GM19397 (cell line): ENCODE data around the gene CYTH4.
A peak's percentile ranks its signal among the peaks of the same experiment; 100 is the strongest.
"Not testable (repeated sequence)": the region's sequence is repeated elsewhere in the genome, so short reads cannot be mapped to it uniquely, and the experiment has no call there.

Experiments
- ATAC-seq: cut with Tn5 transposase; IDR thresholded peaks from one replicate; pipeline ENCODE4 v1.9.1; 2021; ENCODE audit warnings: mild to moderate bottlenecking, moderate library complexity; ENCODE audit not compliant: unreplicated experiment

Gene CYTH4

DNA sequence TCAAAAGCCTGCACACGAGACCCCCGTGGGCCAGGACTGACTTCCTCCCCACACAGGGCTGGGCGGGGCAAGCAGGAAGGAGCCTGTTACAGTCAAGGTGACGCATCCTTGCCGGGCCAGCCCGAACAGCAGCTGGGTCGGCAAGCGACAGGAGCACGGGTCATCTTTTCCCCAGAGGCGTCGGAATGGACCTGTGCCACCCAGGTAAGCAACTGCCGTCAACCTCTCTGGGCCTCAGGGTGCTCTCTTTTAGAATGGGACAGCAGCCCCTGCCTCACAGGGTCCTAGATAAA lies at the start of gene CYTH4:
TSS of gene CYTH4 (plus strand) at position 124 of the 293 bp plus-strand sequence. CDS start at position 186, 62 bp downstream.
- no peak for ATAC-seq

GRCh38 chr22:37233371-37233750 lies 48.9 kb upstream of the CYTH4 start:
- ATAC-seq, result not testable (repeated sequence)

- ATAC-seq, result no peak
Observed at GRCh38 chr22:37233751-37234631, 48.3 kb upstream of the CYTH4 start.

- no peak for ATAC-seq
Observed at GRCh38 chr22:37234736-37235711, 47.3 kb upstream of the CYTH4 start.

- ATAC-seq, result no peak
Observed at GRCh38 chr22:37235897-37236607, 46.3 kb upstream of the CYTH4 start.

GRCh38 chr22:37237371-37238268 lies 44.7 kb upstream of the CYTH4 start:
- ATAC-seq, result no peak

DNA sequence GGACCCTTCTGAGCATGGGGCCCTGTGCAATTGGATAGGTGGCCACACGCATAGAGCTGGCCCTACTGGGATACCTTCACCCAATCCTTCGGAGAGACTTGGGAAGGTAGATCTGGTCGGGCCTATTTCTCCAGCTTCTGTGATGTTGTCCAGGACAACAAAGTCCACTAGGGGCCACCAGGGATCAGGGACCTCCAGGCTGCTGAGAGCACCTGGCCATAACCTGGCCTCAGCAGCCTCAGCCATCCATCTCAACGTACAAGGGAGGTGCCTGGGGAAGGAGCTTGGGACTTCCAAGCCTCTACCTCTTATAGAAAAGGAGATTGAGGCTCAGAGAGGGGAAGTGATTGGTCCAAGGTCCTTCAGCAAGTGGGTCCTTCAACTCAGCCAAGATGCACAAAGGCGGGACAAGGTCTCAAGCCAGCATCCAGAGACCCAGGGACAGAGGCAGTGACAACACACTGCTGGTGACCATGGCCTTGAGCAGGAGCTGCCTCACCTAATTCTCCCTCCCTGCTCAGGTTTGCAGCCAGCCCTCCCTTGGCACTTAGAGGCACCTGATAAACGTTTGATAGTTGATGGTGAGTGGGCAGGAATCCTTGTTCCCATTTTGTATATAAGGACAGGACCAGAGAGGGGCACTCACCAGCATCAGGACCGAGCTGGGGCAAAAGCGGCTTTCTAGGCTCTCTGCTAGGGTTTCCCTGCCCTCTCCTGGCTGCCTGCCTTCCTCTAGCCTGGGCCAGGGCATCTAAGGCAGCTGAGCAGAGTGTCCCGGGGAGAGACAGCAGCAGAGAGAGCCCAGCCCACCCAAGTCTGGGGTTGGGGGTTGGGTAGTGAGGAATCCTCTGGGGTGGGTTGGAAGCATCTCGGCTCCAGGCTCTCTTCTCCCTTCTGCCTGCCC lies 42.7 kb upstream of the CYTH4 start:
- ATAC-seq, result no peak

GRCh38 chr22:37240240-37240940 lies 41.9 kb upstream of the CYTH4 start:
- ATAC-seq, result no peak

DNA sequence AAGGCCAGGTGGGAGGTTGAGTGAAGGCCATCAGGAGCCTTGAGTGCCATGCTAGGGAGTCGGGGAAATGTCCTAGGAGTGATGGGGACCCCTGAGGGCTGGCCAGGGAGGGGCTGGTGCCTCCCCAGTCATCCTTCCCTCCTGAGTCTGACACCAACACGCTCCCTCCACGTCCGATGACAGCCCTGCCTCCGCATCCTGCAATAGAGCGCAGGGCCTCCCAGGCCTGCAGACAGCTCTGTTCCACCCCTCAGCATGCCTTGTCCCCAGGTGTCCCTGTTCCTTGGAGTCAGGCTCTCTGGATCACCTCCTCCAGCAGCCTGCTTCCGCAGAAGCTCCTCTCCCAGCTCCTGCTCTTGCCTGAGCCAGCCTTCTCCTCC lies 41.4 kb upstream of the CYTH4 start:
- ATAC-seq, result no peak

DNA sequence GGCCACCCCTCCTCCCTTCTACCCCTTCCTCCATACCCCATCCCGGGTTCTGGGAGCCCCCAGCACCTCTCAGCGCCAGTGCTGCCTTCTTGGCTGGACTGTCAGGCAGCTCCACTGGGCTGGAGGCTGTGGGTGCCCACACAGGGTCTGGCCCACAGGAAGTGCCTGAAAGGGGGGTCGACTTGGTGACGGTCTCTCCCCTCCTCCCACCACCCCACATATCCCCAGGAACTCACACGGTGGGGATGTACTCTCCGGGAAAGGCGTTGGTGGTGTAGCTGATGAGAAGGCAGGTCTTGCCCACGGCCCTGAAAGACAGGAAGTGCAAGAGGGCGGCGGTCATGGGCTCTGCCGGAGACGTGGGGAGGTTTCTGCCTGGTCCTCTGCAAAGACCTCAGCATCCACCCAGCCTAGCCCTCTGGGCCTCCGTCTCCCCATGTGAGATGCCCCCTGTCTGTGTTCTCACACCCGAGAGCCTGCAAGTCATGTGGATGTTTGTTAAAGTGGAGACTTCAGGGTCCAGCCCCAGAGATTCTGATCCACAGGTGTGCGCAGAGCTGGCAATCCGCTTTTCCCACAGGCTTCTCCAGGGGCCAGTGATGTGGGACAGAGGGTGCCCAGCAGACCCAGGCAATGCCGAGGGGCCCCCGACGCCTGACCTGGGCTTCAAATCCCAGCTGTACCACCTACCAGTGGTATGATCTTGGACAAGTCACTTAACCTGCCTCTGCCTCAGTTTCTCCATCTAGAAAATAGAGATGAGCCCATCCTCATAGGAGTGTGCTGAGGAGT lies 40.8 kb upstream of the CYTH4 start:
- no peak for ATAC-seq

DNA sequence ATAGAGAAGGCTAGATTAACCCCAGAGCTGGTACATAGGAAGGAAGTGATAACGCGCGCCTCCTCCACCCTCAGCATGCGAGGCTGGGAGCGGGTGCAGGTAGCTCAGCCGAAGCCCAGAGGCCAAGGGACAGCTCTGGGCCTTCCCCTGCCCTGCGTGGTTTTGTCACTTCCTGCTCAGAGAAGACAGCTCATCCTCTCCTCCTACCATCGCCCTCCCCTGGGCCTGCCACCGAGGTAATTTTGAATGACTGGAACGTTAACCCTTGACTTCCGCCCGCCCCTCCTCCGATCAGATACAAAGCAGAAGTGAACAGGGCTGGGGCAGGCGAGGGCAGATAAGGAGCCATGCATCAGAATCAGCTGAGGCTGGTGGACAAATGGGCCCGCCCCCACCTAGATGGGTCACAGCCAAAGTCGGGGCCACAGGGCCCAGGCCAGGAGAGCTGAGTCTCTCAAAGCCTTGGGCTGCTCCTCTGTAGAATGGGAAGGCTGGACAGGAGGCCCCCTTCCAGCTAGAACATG lies 39.9 kb upstream of the CYTH4 start:
- ATAC-seq, result peak; percentile 50

DNA sequence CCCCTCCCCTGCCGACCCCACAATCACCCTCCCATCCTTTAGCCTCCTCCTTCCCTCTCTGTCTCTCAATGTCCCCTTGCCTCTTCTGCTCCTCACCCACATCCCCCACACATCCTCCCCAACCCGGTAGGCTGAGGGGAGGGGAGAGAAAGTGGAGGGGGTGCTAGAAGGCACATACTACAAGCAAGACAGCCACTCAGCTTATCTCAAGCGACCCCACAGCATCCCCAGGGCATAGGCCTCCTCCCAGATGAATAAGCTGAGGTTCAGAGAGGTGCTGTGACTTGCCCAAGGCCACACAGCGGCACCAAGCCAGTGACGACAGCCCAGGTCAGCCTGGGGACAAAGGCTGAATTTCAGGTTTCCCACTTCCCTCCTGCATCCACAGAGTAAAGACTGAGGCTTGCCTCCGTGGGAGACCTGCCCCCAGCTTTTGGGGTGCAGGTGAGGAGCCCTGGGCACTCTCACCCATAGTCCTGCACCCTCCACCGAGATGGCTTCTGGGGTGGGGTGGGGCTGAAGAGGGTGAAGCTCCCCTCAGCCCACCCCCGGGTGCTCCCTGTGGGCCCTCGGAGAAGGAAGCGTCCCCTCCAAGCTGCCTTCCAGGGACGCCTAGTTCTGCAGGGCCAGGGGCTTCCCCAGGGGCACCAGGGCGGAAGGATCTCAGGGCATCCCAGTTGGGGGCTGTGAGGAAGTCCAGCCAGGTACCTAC lies 38.8 kb upstream of the CYTH4 start:
- ATAC-seq, result peak; percentile 21

- peak; percentile 57 for ATAC-seq
Observed at GRCh38 chr22:37244114-37244921, 38.0 kb upstream of the CYTH4 start, which contains the start of gene RAC2. Gene RAC2, minus strand, starts transcription at chr22:37244269. Its CDS starts 121 bp downstream, at chr22:37244148.

GRCh38 chr22:37244922-37245722 lies 37.2 kb upstream of the CYTH4 start:
- ATAC-seq, result no peak

- ATAC-seq, result no peak
Observed at GRCh38 chr22:37245740-37246139, 36.6 kb upstream of the CYTH4 start.
